Lower leg skin (tissue), 4 donors: ENCODE results near the gene RBL2. TPM values are rescaled to one million over a fixed set of nuclear protein-coding genes. Genes with fewer than 3 reads are reported as not detected.
A peak's percentile ranks its signal among the peaks of the same experiment; 100 is the strongest.

Experiments used
- DNase-seq, 2 donors: peaks; one replicate each; pipeline ENCODE4 v3.0.0-alpha.2; 2019; ENCODE audit warnings: low spot score in 2 of 2
- H3K4me3 ChIP-seq: fragments of 200-600 bp; sonication (generic); 2 replicates; pipeline ENCODE4 v1.5.1; 2017; ENCODE audit warnings: mild to moderate bottlenecking, low read depth; ENCODE audit not compliant: poor library complexity, severe bottlenecking
- CTCF ChIP-seq, 3 donors: fragments of 450-650 bp; IDR thresholded peaks; one replicate each; pipeline ENCODE4 v1.5.1; 2016; ENCODE audit warnings: antibody characterized with exemption in 3 of 3, mild to moderate bottlenecking in 3 of 3, moderate library complexity in 2 of 3
- POLR2A ChIP-seq, 2 donors: fragments of 450-650 bp; IDR thresholded peaks; one replicate each; pipeline ENCODE4 v1.6.1; 2016 to 2017; ENCODE audit warnings: antibody characterized with exemption in 2 of 2, mild to moderate bottlenecking in 1 of 2, moderate library complexity in 1 of 2
- WGBS, 2 donors: methylation state at CpG; one replicate each; pipeline ENCODE4 v1.1.5; 2018; 5-methylcytosine and 5-hydroxymethylcytosine counted together
- intact Hi-C: fragments of 100-400 bp; cut with DNase I; formaldehyde crosslinking; loops from one replicate; pipeline ENCODE4 v1.15.0; 2023; ENCODE audit warnings: low total_unique reads
- total RNA-seq, 4 donors: library from RNA; depleted of rRNA; stranded (reverse); fragments of >200 nt; gene quantifications; one replicate each; pipeline ENCODE4 v1.1.0, GENCODE V29; 2016

Gene RBL2
- total RNA-seq, 4 donors from 2014 or later: 66.7 to 85.7 (median 75.2) TPM

GRCh38 chr16:53435066-53435688 is 906 bp downstream of the RBL2 start:
- intact Hi-C loops: no loop called here
- no peak for TF ChIP-seq CTCF (IDR thresholded peaks at IDR 0.05)
- no peak for TF ChIP-seq POLR2A (IDR thresholded peaks at IDR 0.05)
- DNase-seq: peak; percentile 90 to 93
- WGBS, 2 donors: 0% methylated on average over 18 to 28 of the region's 28 CpGs
- H3K4me3 ChIP-seq: peak overlapping the region; percentile 91

- intact Hi-C loops: no loop called here
- no peak overlapping the region for H3K4me3 ChIP-seq
- DNase-seq: no peak
- no peak for TF ChIP-seq CTCF (IDR thresholded peaks at IDR 0.05)
- WGBS, 2 donors: 92 to 93% methylated on average over 5 of the region's 5 CpGs
Observed at GRCh38 chr16:53440125-53440524, 5.9 kb downstream of the RBL2 start.

- DNase-seq: no peak
- WGBS, 2 donors: 97 to 98% methylated on average over 5 of the region's 5 CpGs
- intact Hi-C loops: no loop called here
- H3K4me3 ChIP-seq: no peak overlapping the region
- no peak for TF ChIP-seq CTCF (IDR thresholded peaks at IDR 0.05)
- no peak for TF ChIP-seq POLR2A (IDR thresholded peaks at IDR 0.05)
Observed at GRCh38 chr16:53445534-53445933, 11.3 kb downstream of the RBL2 start.

GRCh38 chr16:53446090-53446489 is 11.8 kb downstream of the RBL2 start:
- TF ChIP-seq CTCF (IDR thresholded peaks at IDR 0.05) (no peak), POLR2A (IDR thresholded peaks at IDR 0.05) (no peak)
- WGBS, 2 donors: 88 to 90% methylated on average over 3 of the region's 3 CpGs
- intact Hi-C loops: no loop called here
- no peak overlapping the region for H3K4me3 ChIP-seq
- DNase-seq: no peak

- intact Hi-C loops: no loop called here
- H3K4me3 ChIP-seq: no peak overlapping the region
- WGBS, 2 donors: 81 to 86% methylated on average over 4 of the region's 4 CpGs
- DNase-seq: no peak
- no peak for TF ChIP-seq CTCF (IDR thresholded peaks at IDR 0.05)
- TF ChIP-seq POLR2A (IDR thresholded peaks at IDR 0.05): no peak
Observed at GRCh38 chr16:53449816-53450517, 15.7 kb downstream of the RBL2 start.
